Left ventricle myocardium superior (tissue), 1 donor: ENCODE measurements around the gene GP2. TPM values are rescaled to one million over a fixed set of nuclear protein-coding genes. Genes with fewer than 3 reads are reported as not detected.

Source experiments
- ATAC-seq: fragments of 200-7000 bp; cut with Tn5 transposase; one replicate; pipeline ENCODE4 v1.9.1; 2020; ENCODE audit warnings: mild to moderate bottlenecking, moderate library complexity
- DNase-seq: peaks from one replicate; pipeline ENCODE4 v3.0.0-alpha.2; 2020
- intact Hi-C: fragments of 100-400 bp; cut with micrococcal nuclease; formaldehyde crosslinking; loops from one replicate; pipeline ENCODE4 v1.11.0; 2022
- total RNA-seq: library from RNA; stranded (reverse); fragmentation: NEBNext Ultra II Directional; extraction: Animal tissue kit (Norgen Biotek cat#: 25700); gene quantifications from one replicate; pipeline ENCODE4 v1.2.1, GENCODE V29; 2021
- donor health status: DM: no; HTN: yes; CAD: no; lungs with severe emphysema.

The GP2 gene
- total RNA-seq, 1 donor from 2014 or later = not detected

GRCh38 chr16:20263138-20263855 lies 64.0 kb downstream of the GP2 start:
- intact Hi-C loops = no loop called here
- ATAC-seq (no peak), DNase-seq (no peak)

GRCh38 chr16:20262248-20262647 lies 65.1 kb downstream of the GP2 start:
- ATAC-seq = no peak

GRCh38 chr16:20260215-20261009 lies 66.9 kb downstream of the GP2 start:
- intact Hi-C loops = no loop called here
- DNase-seq = no peak
- ATAC-seq = no peak

More at GRCh38 chr16:20262248-20262647, 65.1 kb downstream of the GP2 start:
- no peak for DNase-seq
- intact Hi-C loops = no loop called here

Other genes starting within 250 kb of the GP2 start
- gene UMOD, start 25.2 kb upstream of the GP2 start, total RNA-seq = not detected
- not detected for gene PDILT, start 77.2 kb upstream of the GP2 start, total RNA-seq
- 1.2 TPM for gene ACSM5, start 82.0 kb upstream of the GP2 start, total RNA-seq
- gene ACSM2A, start 124.0 kb upstream of the GP2 start, total RNA-seq = not detected
- not detected for gene ACSM2B, start 248.9 kb upstream of the GP2 start, total RNA-seq